Tibial artery (tissue), 4 donors: ENCODE results near the gene RNF112.

Source experiments
- DNase-seq, 2 donors: peaks; one replicate each; pipeline ENCODE4 v3.0.0-alpha.2; 2019
- H3K27ac ChIP-seq, 2 donors: fragments of 200-600 bp; sonication (generic) in 1 of 2; 1 replicate in 1 of 2; 2 replicates in 1 of 2; pipeline ENCODE4 v1.5.1; 2018 to 2019; ENCODE audit warnings: mild to moderate bottlenecking in 1 of 2
- H3K27me3 ChIP-seq, 2 donors: fragments of 200-600 bp; sonication (generic) in 1 of 2; one replicate each; pipeline versions ENCODE4 v1.5.1 to v1.6.0; 2016 to 2019
- H3K36me3 ChIP-seq, 3 donors: fragments of 200-600 bp; sonication (generic) in 2 of 3; one replicate each; pipeline ENCODE4 v1.5.1; 2016 to 2019; ENCODE audit warnings: mild to moderate bottlenecking in 2 of 3
- H3K4me1 ChIP-seq, 4 donors: fragments of 200-600 bp; sonication (generic) in 2 of 4; 1 replicate in 3 of 4; 2 replicates in 1 of 4; pipeline ENCODE4 v1.5.1; 2016 to 2019
- H3K4me3 ChIP-seq, 2 donors: fragments of 200-600 bp; sonication (generic) in 1 of 2; 1 replicate in 1 of 2; 2 replicates in 1 of 2; pipeline ENCODE4 v1.5.1; 2018 to 2019; ENCODE audit warnings: mild to moderate bottlenecking in 2 of 2
- H3K9me3 ChIP-seq, 3 donors: fragments of 200-600 bp; sonication (generic) in 1 of 3; one replicate each; pipeline ENCODE4 v1.5.1; 2016 to 2019
- CTCF ChIP-seq, 2 experiments: fragments of 200-600 bp in 1 of 2; fragments of 450-650 bp in 1 of 2; IDR thresholded peaks; one replicate each; pipeline ENCODE4 v1.5.1; 2017 to 2019; ENCODE audit warnings: antibody characterized with exemption in 2 of 2, mild to moderate bottlenecking in 1 of 2, moderate library complexity in 1 of 2
- intact Hi-C: fragments of 100-400 bp; cut with DNase I; formaldehyde crosslinking; loops from one replicate; pipeline ENCODE4 v1.15.0; 2023; ENCODE audit warnings: low total_unique reads

Gene RNF112

GRCh38 chr17:19366637-19366972 is 44.4 kb upstream of the RNF112 start:
- Histone ChIP-seq H3K4me3 (no peak overlapping the region), H3K36me3 (no peaks in the 10 kb centered on the region), H3K27me3 (no peaks in the 10 kb centered on the region), H3K4me1 (peaks cover 0 to 40% (median 20%) of the 10 kb centered on the region in 4 donors), H3K27ac (no peak overlapping the region), H3K9me3 (no peaks in the 10 kb centered on the region)
- no peak for TF ChIP-seq CTCF (IDR thresholded peaks at IDR 0.05)
- intact Hi-C loops: loop anchor here (10.0 kb wide), 1 partner anchor 48 kb away; the partner anchor contains the start of gene RNF112
- DNase-seq: peak in 1 of 2 donors; percentile 16

GRCh38 chr17:19368229-19368628 is 42.8 kb upstream of the RNF112 start:
- no peak for DNase-seq
- H3K4me3 ChIP-seq: no peak overlapping the region
- H3K36me3 ChIP-seq: no peaks in the 10 kb centered on the region
- no peaks in the 10 kb centered on the region for H3K27me3 ChIP-seq
- H3K9me3 ChIP-seq: no peaks in the 10 kb centered on the region
- TF ChIP-seq CTCF (IDR thresholded peaks at IDR 0.05): no peak
- peaks cover 0 to 30% (median 12%) of the 10 kb centered on the region in 4 donors for H3K4me1 ChIP-seq
- peak overlapping the region; percentile 51 to 66 for H3K27ac ChIP-seq
- intact Hi-C loops: loop anchor here (10.0 kb wide), 1 partner anchor 47 kb away; the partner anchor contains the start of gene RNF112

- peak overlapping the region in 1 of 2 donors; percentile 66 for H3K27ac ChIP-seq
- DNase-seq: peak in 1 of 2 donors; percentile 15
- H3K27me3 ChIP-seq: no peaks in the 10 kb centered on the region
- peaks cover 0 to 27% (median 12%) of the 10 kb centered on the region in 4 donors for H3K4me1 ChIP-seq
- intact Hi-C loops: loop anchor here (10.0 kb wide), 1 partner anchor 46 kb away; the partner anchor contains the start of gene RNF112
- H3K4me3 ChIP-seq: no peak overlapping the region
- no peak for TF ChIP-seq CTCF (IDR thresholded peaks at IDR 0.05)
- H3K9me3 ChIP-seq: no peaks in the 10 kb centered on the region
- H3K36me3 ChIP-seq: no peaks in the 10 kb centered on the region
These were observed 41.8 kb upstream of the RNF112 start for GRCh38 chr17:19369107-19369778.

- no peak for TF ChIP-seq CTCF (IDR thresholded peaks at IDR 0.05)
- peak overlapping the region in 1 of 2 donors; percentile 22 for H3K27ac ChIP-seq
- DNase-seq: peak in 1 of 2 donors; percentile 22
- no peaks in the 10 kb centered on the region for H3K27me3 ChIP-seq
- H3K36me3 ChIP-seq: no peaks in the 10 kb centered on the region
- no peak overlapping the region for H3K4me3 ChIP-seq
- intact Hi-C loops: loop anchor here (10.0 kb wide), 1 partner anchor 45 kb away; the partner anchor contains the start of gene RNF112
- H3K9me3 ChIP-seq: no peaks in the 10 kb centered on the region
- peaks cover 0 to 27% (median 9%) of the 10 kb centered on the region in 4 donors for H3K4me1 ChIP-seq
These were observed 41.1 kb upstream of the RNF112 start for GRCh38 chr17:19369846-19370492.

- intact Hi-C loops: no loop called here
- peak in 1 of 2 donors; percentile 28 for DNase-seq
- H3K27ac ChIP-seq: peak overlapping the region in 1 of 2 donors; percentile 22
- H3K36me3 ChIP-seq: no peaks in the 10 kb centered on the region
- TF ChIP-seq CTCF (IDR thresholded peaks at IDR 0.05): no peak
- no peaks in the 10 kb centered on the region for H3K27me3 ChIP-seq
- H3K9me3 ChIP-seq: no peaks in the 10 kb centered on the region
- H3K4me1 ChIP-seq: peaks cover 0 to 27% (median 9%) of the 10 kb centered on the region in 4 donors
- no peak overlapping the region for H3K4me3 ChIP-seq
These were observed 40.5 kb upstream of the RNF112 start for GRCh38 chr17:19370493-19370960.
